ENCODE results near the gene KLHL29. TPM values are rescaled to one million over a fixed set of nuclear protein-coding genes. Genes with fewer than 3 reads are reported as not detected.

KLHL29 gene
- total RNA-seq, 1 donor from 2014 or later, result 15.1 TPM

DNA sequence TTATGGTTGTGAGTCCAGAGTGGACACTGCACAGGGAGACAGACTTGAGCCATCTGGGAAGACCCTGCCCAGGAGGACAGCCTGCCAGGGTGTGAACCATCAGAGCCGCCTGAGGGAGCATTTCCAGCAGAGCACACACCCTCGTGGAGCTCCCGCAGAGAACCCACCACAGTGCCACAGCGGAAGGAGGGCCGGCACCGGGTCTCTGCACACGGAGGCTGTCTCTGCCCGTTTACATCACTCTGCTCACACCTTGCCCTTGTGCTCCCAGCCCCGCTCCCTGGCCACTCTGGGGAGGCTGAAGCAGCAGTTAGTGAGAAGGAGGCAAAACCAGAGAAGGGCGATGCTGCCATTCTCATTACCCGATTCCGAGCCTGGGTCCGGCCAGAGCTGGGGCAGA, 161.9 kb downstream of the KLHL29 start:
- H3K27ac ChIP-seq, result no peak overlapping the region
- TF ChIP-seq, protein P1, sequence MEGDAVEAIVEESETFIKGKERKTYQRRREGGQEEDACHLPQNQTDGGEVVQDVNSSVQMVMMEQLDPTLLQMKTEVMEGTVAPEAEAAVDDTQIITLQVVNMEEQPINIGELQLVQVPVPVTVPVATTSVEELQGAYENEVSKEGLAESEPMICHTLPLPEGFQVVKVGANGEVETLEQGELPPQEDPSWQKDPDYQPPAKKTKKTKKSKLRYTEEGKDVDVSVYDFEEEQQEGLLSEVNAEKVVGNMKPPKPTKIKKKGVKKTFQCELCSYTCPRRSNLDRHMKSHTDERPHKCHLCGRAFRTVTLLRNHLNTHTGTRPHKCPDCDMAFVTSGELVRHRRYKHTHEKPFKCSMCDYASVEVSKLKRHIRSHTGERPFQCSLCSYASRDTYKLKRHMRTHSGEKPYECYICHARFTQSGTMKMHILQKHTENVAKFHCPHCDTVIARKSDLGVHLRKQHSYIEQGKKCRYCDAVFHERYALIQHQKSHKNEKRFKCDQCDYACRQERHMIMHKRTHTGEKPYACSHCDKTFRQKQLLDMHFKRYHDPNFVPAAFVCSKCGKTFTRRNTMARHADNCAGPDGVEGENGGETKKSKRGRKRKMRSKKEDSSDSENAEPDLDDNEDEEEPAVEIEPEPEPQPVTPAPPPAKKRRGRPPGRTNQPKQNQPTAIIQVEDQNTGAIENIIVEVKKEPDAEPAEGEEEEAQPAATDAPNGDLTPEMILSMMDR (IDR thresholded peaks at IDR 0.05), result no peak
- ATAC-seq (no peak), DNase-seq (no peak)
- H3K4me3 ChIP-seq, result no peak overlapping the region
- no peaks in the 10 kb centered on the region for H3K36me3 ChIP-seq
- intact Hi-C loops (cut with DNase I), result no loop called here
- no peaks in the 10 kb centered on the region for H3K27me3 ChIP-seq
- H3K9me3 ChIP-seq, result no peaks in the 10 kb centered on the region
- H3K4me1 ChIP-seq, result no peaks in the 10 kb centered on the region

DNA sequence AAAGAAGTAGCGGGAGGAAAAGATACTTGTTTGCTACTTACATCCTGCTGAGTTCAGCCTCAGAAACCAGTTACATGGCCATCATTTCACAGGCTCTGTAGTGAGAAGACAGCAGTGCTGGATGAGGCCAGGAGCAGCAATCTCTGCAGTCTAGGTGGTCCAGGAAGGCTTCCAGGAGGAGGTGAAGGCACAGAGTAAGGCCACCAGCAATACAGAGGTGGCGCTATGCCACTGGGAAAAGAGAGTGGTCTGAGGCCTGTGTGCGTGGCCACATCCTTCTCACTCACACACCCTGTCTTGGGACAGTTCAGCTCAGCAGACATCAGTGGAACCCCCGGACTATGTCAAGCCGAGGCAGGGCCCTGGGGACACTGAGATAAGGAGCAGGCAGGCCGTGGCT, 162.7 kb downstream of the KLHL29 start:
- TF ChIP-seq, protein P1 (IDR thresholded peaks at IDR 0.05), result no peak
- no peak for DNase-seq
- Histone ChIP-seq H3K4me1 (no peaks in the 10 kb centered on the region), H3K27ac (no peak overlapping the region), H3K36me3 (no peaks in the 10 kb centered on the region), H3K27me3 (no peaks in the 10 kb centered on the region), H3K4me3 (no peak overlapping the region), H3K9me3 (no peaks in the 10 kb centered on the region)
- intact Hi-C loops (cut with DNase I), result no loop called here
- no peak for ATAC-seq

DNA sequence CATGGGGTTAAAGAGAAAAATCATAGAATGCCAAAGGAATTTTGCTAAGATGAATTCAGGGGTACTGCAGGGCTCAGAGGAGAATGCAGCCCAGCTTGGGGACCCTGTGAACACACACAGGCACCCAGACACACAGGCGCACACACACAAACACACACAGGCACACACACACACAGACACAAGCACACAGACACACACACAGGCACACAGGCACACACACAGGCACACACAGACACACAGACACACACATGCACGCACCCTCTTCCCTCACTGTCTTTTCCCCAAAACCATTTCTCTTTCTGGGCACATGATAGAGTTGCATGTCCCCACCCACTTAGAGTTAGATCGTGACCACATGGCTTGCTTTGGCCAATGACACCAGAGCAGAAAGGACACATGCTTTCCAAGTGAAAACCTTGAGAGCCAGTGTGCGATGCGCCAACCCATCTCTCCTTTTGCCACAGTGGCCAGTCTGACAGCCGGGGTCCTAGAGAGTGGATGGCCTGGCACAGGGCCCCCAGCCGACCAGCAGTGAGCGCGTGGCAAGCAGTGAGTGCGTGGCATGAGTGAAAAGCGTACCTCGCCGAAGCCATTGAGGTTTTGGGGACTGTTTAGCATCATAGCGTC, 163.3 kb downstream of the KLHL29 start:
- Histone ChIP-seq H3K36me3 (no peaks in the 10 kb centered on the region), H3K27me3 (no peaks in the 10 kb centered on the region), H3K27ac (no peak overlapping the region), H3K4me3 (no peak overlapping the region), H3K9me3 (no peaks in the 10 kb centered on the region), H3K4me1 (no peaks in the 10 kb centered on the region)
- intact Hi-C loops (cut with DNase I), result no loop called here
- TF ChIP-seq, protein P1 (IDR thresholded peaks at IDR 0.05), result no peak
- DNase-seq (no peak), ATAC-seq (no peak)

DNA sequence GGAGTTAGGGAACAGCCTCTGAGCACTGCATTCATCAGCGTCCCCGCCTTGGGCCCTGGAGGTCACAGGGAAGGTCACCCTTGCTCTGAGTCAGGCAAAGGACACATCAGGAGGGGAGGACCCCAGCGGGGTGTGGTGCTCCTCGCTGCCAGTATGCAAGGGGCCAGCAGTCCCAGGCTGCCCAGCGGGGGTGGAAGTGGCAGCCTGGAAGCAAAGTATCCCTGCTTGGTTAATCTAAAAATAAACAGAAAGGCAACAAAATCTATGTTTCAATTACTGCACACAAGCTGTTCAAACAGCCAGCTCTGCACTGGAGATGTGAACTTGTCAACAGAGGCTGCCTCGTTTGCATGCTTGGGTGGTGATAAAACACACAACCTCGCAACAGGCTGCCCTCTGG, 164.1 kb downstream of the KLHL29 start:
- Histone ChIP-seq H3K36me3 (no peaks in the 10 kb centered on the region), H3K4me3 (no peak overlapping the region), H3K9me3 (no peaks in the 10 kb centered on the region), H3K4me1 (no peaks in the 10 kb centered on the region), H3K27ac (no peak overlapping the region), H3K27me3 (no peaks in the 10 kb centered on the region)
- intact Hi-C loops (cut with DNase I), result no loop called here
- TF ChIP-seq, protein P1 (IDR thresholded peaks at IDR 0.05), result no peak
- ATAC-seq (no peak), DNase-seq (no peak)

DNA sequence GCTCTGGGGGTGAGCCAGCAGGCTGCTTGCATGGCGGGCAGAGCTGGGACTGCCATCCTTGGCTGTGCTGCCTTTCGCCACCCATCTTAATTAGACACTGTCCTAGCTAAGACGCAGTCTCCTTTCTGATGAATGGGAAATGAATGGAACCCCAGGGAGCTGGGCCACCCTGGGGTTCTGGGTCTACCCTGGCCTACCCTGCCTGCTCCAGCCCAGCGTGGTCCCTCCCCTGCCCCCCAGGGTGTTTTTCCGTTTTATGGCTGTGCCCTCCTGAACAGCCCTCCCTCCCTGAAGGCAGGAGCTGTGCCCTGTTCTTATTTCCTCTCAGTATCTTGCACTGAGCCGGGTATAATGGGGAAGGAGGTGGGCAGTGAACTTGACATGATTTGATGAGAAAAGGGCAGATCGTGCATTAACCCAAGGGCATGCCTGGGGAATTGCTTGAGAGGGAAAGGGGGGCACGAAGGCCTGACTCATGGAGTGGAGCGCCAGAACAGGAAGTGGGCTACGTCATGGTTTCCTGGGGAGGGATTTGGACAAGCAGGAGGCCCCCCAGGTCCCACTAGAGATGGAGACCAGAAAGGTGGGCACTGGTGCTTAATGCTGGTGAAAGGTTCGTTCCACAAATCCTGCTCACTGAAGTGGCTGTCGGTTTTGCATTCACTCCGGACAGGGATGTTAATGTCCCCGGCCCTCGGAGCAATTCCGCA, 165.0 kb downstream of the KLHL29 start:
- intact Hi-C loops (cut with DNase I), result no loop called here
- Histone ChIP-seq H3K36me3 (no peaks in the 10 kb centered on the region), H3K9me3 (no peaks in the 10 kb centered on the region), H3K27me3 (no peaks in the 10 kb centered on the region), H3K27ac (no peak overlapping the region), H3K4me3 (no peak overlapping the region), H3K4me1 (no peaks in the 10 kb centered on the region)
- DNase-seq (no peak), ATAC-seq (no peak)
- TF ChIP-seq, protein P1 (IDR thresholded peaks at IDR 0.05), result no peak

Measured in upper lobe of right lung (tissue), 1 donor.